Superior temporal gyrus (tissue), 1 donor: ENCODE measurements around the gene UBE2G1.
A peak's percentile ranks its signal among the peaks of the same experiment; 100 is the strongest.

Source experiments
- DNase-seq: peaks from one replicate; pipeline ENCODE4 v3.0.0-alpha.2; 2016; ENCODE audit errors: extremely low spot score

The UBE2G1 gene

DNA sequence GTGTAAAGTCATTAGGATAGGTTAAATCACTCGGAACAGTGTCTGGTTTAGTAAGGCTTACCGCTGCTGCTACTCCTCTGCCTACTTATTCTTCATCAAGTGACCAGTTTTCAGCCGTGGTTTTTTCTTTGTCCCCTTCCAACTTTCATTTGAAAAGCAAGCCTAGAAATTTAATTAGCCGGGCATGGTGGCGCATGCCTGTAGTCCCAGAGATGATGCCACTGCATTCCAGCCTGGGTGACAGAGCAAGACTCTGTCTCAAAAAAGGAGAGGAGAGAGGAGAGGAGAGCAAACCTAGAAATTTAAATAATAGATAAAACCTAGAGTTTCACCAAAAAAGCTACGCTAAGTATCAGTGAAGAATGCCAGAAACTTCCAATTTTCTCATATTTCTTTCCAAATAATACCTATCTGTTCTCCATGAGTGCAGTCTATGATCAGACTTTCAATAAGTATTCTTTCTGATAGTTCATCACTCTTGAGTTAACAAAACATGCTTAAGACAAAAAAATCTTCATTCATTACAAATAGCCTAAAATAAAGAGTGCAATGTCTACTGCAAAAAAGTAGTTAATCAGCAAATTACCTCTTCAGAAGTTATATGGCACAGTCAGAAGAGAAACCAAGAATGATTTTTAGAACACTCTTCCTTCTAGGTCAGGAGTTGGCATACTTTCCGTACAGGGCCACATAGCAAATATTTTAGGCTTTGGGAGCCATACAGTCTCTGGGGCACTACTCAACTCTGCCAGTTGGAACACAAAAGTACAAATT lies 117.8 kb downstream of the UBE2G1 start:
- DNase-seq: no peak

DNA sequence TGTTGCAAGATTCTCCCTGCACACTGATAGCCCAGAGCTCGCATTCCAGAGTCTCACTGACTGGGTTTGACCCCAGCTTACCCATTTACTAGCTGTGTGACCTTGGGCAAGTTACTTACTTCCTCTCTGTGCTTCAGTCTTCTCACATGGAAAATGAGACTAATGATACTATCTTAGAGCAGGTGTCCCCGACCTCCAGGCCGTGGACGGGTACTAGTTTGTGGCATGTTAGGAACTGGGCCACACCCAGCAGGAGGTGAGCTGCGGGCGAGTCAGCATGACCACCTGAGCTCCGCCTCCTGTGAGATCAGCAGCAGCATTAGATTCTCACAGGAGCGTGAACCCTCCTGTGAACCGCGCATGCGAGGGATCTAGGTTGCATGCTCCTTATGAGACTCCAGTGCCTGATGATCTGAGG lies 118.5 kb downstream of the UBE2G1 start:
- no peak for DNase-seq

DNA sequence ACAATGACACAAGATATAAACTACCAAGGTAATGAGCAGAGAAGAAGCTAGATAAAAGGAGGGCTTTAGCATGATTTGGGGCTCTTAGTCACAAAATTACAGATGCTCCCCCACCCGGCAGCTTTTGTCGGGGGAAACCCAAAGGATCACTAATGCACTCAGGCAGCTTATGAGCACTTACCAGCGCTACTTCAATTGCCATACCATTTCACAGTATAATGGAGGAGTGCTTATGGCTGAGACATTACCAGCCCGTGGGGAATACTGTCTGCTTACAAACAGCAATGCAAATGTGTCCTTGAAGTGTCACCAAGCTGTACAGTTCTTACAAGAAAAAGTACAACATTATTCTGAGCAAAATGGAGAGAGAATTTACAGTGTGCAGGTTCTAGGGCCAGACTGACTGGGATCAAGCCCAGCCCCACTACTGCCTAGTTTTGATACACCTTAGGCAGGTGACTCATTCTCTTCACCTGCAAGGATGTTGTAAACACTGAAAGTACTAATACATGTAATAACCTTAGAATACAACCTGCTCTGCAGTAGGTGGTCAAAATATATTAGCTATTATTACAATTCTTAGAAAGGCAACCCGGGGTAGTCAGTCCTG lies 119.0 kb downstream of the UBE2G1 start:
- DNase-seq: no peak

DNA sequence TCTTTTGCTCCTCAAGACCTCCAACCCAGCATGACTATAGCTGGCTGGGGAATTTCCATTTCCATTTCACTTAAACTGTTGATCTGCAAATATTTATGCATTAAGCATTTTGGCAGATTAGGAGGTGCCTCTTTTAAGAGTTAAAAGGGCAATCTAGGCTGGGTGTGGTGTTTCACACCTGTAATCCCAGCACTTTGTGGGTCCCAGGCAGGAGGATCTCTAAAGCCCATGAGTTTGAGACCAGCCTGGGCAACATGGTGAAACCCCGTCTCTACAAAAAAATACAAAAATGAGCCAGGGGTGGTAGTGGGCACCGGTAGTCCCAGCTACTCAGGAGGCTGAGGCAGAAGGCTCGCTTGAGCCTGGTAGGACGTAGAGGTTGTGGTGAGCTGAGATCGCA lies 119.8 kb downstream of the UBE2G1 start:
- DNase-seq: no peak

DNA sequence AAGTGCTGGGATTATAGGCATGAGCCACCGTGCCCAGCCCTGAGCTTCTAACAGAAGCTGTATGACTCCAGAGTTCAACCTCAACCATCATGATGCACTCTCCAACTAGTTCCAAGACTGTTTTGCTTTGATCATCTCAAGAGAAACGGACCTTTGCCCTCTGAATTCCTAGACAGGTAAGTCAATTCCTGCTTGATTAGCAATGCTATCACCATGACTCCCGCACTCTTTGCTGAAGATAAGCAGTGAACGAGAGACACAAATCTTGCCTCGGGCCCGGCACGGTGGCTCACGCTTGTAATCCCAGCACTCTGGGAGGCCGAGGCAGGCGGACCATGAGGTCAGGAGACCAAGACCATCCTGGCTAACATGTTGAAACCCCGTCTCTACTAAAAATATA lies 124.9 kb downstream of the UBE2G1 start:
- DNase-seq: no peak

DNA sequence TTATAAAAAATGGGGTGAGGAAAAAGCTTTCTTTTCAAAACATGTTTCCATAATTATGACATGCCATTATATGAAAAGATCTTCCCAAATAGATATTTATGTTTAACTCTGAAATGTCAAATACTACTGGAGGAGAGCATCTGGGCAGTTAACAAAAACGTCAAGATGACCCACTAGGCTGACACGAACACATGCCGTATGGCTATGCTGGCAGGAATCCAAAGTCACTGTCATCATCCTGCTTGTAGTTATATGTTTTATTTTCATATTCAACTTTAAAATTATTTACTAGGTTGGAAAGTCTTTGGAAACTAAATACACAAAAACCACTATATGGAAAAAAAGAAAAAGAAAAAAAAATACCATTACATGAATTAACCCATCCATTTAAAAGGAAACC lies 130.0 kb downstream of the UBE2G1 start:
- no peak for DNase-seq

DNA sequence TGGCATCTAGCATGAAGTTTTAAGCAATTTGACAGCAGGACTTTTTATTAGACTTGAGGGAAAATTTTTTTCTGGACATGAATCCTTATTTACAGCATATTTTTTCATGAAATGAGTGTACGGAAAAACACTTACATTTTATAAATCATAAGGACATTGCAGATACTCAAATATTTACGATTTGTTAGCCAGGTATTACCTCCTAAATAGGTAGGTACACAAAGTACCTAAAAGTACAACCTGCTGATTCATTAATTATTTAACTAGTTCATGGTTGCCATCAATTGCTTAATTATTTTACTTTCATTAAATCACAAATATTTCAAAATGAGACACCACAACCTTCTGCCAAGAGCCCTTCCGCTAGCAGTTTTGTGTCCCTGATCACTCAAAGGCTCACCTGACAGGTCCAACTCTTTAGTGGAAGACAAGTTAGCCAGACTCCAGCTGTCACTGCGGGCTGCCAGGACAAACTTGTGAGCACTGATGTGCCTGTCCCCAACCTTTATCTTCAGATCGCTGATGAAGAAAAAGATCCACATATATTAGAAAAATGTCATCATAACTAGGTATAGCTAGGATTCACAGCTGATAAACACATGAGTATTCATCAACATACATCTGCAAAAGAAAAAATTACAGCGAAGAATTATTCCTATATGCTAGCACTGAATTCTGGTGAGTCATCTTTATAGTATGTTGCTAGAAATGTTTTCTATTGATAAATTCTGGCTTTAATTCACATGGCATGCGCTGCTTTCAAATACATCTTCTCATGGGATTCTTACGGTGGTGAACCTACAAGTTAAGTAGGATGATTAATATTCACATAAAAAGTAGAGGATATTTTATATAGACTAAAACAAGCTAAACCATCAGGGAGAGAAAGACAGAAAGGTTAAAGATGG lies 130.8 kb downstream of the UBE2G1 start:
- no peak for DNase-seq

DNA sequence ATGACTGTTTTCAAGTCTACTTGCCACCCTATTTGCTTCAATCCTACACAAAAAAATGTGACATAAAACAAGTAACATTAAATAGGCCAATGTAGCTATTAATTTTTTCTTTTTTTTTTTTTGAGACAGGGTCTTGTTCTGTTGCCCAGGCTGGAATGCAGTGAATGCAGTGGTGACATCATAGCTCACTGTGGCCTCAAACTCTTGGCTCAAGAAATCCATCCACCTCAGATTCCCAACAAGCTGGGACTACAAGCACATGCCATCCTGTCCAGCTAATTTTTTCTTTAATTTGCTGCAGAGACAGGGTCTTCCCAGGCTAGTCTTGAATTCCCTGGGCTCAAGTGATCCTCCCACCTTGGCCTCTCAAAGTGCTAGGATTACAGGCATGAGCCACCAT lies 132.1 kb downstream of the UBE2G1 start:
- no peak for DNase-seq

DNA sequence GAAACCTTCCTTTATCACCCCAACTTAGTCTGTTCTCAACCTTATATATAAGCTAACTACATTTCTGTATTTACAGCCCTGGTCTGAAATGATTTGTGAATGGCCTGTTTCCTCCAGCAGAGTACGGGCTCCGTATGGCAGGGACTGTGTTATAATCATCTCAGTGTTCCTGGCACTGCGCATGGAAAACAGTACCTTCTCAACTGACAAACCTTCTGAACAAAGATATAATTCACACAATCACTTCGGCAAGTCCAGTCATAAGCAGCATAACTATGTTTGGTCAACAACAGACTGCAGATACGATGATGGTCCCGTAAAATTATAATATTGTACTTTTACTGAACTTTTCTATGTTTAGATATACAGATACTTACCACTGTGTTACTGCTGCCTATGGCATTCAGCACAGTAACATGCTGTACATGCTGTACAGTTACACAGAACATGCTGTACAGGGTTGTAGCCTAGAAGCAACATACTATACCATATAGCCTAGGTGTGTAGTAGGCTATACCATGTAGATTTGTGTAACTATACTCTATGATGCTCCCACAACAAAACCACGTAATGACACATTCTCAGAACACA lies 132.7 kb downstream of the UBE2G1 start:
- DNase-seq: no peak

DNA sequence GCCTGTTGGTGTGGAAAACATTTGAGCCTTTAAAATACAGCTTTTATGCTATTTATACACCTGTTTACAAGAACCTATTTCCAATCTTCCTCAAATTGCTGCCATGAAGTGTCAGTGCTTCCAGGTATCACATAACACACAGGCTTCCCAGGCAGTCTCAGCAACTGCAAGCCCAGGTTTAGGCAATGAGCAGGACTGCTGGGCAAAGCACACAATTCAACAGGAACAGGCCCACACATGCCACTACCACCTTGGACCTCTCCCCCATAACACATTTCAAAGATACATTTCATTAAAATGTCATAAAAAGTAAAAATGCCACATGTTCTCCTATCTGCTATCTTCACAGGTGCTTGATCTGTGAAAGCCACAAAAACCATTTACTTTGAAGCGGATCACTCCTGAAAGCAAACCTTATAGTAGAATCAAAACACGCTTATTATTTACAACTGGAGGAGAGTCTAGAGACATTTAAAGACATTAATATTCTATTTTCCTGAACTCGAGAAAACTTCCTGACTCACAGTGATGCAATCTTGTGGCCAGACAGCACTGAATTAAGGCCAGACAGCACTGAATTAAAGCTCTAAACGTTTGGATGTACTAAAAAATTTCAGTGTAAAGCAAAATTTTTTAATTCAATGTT lies 134.2 kb downstream of the UBE2G1 start:
- DNase-seq: no peak

DNA sequence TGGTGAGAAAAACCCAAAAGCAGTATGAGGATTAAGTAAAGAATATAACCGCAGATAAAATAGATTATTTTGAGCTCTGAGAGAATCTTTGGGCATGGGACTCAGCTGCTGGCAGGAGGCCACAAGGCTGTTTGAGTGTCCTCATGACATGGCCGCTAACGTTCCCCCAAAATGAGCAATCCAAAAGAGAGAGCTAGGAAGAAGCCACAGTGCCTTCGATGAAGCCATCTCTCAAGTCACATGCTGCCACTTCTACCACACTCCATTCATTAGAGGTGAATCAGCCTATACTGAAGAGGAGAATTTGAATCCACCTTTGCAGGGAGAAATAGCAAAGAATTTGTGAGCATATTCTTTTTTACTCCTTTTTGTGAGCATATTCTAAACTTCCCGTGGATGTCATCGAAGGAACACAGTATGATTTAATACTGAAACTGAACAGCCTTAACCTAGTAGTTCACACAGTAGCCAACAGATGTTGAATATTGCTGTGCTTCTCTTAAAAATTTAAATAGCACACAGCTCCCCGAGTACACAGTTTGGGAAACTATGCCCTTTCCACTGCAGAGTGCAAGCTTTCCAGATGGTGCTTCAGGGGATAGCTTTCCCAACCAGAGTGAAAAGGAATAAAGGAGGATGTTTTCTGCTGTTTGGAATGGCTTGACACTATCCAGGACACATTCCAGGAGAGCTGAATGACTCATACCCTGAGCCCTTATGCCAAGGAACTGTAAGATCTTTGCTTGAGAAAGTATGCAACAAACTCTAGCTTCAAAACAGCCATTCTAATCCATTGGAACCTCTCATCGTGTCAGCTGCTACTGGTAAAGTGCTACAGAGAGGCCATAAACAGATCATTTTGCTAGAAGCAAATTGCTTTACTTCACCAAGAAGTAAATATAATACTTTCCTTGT lies 136.6 kb downstream of the UBE2G1 start:
- DNase-seq: peak; percentile 79

DNA sequence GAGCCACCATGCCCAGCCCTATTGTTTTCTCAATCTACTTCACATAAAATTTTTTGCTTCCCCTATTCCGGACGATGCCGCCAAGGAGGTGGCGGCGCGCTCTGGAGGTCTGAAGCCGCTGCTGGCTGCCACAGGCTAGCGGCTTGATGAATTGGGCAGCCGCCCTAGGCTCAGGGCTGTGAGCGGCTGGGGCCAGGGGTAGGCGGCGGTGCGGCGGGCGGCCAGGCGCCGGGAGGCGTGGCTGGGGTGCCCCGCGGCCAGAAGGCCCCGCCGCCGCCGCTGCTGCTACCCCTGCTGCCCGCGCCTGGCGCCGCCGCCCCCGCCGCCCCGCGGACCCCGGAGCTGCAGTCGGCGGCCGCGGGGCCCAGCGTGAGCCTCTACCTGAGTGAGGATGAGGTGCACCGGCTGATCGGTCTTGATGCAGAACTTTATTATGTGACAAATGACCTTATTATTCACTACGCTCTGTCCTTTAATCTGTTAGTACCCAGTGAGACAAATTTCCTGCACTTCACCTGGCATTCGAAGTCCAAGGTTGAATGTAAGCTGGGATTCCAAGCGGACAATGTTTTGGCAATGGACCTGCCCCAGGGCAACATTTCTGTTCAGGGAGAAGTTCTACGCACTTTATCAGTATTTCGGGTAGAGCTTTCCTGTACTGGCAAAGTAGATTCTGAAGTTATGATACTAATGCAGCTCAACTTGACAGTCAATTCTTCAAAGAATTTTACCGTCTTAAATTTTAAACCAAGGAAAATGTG lies 144.4 kb downstream of the UBE2G1 start:
- DNase-seq: no peak

DNA sequence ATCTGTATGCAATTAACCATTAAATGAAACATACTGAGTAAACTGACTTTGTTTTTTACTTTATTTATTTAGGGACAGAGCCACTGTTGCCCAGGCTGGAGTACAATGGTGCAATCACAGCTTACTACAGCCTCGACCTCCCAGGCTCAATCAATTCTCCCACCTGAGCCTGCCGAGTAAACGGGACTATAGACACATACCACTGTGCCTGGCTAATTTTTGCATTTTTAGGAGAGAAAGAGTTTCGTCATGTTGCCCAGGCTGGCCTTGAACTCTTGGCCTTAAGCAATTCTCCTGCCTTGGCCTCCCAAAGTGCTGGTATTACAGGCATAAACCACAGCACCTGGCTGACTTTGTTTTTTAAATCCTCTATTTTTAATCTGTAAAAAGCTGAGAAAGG lies 145.3 kb downstream of the UBE2G1 start:
- DNase-seq: no peak

DNA sequence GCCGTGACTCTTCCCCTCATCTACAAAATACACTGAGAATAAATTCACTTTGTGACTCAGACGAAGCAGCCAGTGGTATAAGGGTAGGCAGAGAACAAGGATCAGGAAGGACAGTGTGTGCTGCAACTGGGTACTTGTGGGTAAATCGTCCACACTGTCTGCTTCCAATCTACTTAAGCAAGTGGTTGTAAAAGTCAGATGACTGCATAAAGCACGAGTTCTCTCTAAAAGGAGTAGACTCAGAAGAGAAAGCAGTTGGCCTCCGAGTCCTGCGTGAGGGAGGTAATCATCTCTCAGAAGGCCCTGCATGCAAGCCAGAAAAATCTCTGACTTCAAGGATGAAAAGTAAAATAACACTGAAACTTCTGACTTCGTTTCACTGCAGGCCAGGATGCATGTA lies 145.8 kb downstream of the UBE2G1 start:
- DNase-seq: no peak
